Measurements from ENCODE around the gene N4BP2L2.

- TF ChIP-seq CTCF (conservative IDR thresholded peaks at IDR 0.05; ENCODE audit: low read depth, low read length) = no peak
- no peak for TF ChIP-seq EZH2 (IDR thresholded peaks at IDR 0.05; ENCODE audit: borderline replicate concordance, low read depth, low read length, poor library complexity, severe bottlenecking)
Measured at GRCh38 chr13:32414580-32414979, 124.0 kb downstream of the N4BP2L2 start.

Data from A673 (cell line).